ENCODE results near the gene B9D1.
A peak's percentile ranks its signal among the peaks of the same experiment; 100 is the strongest.

B9D1 gene

DNA sequence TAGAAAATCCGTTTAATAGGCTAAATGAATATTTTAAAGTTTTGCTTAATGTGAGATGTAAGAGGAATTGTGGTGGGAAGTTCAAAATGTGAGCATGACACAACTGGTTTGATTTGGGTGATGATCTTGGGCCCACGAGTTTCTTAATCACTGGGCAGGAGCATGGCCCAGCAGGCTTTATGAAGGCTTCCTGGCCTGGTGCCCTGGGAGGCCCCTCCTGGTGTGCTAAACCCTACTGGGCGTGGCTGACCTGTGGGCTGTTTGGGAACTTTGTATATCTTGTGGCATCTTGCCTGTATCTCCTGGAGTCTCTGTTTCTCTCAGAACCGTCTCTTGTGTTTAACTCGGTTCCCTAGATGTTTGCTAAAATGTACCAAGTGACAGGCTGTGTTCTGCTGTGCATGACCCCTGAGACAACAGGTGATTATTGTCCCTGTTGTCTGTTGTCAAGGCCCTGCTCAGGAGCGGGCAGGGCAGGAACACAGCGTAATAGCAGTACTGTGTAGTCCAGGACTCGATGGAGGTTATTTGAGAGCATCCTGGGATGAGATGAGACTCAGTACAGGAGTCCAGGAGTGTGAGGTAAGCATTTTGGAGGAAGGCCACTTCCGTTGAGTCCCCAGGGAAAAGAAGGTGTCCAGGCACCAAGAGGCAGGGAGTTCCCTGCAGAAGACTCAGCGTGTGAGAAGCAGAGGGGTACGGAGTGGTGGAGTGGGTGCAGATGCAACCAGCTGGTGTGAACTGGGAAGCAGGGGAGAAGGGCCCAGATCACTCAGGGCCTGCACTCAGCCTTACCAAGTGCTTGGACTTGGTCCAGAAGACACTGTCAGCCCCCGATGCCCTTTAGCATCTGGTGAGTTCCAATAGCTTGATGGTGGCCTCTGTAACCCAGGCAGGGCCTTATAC is 48.5 kb downstream of the B9D1 start:
- no peak for DNase-seq

DNA sequence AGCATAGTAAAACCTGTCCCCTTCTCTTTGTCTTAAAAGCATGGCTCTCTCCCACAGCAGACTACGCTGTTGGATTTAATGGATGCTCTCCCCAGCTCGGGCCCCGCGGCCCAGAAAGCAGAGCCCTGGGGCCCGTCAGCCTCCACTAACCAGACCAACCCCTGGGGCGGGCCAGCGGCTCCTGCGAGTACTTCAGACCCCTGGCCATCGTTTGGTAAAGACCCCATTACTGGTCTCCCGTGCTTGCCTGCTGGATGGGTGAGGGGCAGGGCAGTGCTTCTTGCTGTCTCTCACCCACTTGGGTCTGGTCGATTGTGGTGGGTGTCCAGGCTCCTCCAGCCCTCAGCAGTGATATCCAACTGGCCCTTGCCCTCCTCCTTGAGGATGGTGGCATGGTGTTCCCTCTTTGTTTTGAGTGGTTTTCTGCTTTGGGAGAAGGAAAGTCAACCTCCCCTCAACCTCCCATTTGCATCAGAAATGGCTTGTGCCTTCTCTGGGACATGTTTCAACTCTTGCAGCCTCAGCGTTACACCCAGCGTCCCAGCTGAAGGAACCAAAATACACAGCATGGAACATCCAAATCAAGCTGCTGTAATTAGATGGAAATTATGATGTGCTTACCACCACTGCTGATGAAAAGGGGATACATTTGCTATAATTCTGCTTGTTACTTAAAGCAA is 49.3 kb downstream of the B9D1 start:
- no peak for DNase-seq

DNA sequence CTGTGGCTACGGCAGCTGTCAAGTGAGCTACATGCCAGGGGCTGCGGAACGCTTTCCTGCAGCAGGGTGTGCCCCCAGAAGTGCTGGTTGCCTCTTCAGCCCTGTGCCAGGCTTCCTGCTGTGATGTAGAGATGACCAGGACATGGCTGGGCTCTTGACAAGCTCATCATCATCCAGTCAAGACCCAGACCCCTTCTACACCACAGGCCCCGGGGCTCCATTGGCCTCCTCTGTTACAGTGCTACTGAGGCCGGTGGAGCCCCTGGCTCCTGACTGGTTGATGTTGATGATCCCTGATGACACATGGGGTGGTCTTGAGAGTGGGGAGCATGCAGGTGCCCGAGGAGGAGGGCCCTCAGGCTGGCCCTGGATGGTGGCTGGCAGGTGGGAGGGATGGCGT is 50.1 kb downstream of the B9D1 start:
- DNase-seq: no peak

DNA sequence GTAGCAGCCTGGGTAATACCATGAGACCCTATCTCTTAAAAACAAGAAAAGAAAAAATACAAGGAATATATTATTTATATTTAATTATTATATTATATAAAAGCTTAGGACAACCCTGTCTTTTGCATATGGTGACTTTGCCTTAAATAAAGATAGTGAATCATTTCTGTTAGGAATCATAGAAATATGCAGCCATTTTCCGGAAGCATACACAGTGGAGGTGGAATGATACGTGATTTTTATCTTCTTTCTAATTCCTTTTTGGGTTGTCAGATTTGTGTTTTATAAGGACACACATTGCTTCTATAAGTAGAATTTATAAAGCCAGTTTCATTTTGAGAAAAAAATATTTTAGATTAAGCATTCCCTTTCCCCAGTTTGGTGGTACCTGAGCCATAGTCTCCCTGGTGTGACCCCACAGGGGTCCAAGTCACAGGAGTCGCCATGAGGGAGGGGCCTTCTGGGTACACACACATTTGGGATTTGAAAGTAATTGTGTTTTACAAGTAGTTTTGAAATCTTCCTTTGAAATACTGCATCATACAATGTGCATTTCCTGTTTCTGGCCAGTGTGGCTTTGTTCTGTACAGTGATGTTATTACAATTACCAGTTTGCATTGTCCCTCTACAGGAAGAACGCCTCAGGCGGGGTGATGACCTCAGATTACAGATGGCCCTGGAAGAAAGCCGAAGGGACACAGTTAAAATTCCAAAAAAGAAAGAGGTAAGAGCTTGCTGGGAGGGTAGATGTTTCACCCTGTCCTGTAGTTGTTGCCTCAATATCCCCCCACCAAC is 50.9 kb downstream of the B9D1 start:
- no peak for DNase-seq

DNA sequence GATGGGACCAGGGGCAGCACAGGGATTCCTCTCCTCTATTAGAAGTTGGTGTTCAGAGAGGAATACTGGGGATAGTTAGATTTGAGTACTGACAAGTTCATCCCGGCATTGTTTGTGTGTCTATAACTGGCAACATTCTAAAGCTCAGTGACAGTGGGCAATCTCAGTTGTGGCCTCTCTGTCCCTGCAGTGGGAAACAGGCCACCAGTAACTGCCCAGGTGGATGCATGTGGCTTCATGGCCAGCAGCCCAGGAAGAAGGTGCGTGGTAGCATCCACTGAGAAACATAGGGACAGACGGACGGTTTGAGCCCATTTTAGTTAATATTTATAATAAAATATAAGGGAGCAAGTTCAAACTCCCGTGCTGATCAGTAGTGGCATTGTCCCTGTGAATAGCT is 51.5 kb downstream of the B9D1 start:
- no peak for DNase-seq

DNA sequence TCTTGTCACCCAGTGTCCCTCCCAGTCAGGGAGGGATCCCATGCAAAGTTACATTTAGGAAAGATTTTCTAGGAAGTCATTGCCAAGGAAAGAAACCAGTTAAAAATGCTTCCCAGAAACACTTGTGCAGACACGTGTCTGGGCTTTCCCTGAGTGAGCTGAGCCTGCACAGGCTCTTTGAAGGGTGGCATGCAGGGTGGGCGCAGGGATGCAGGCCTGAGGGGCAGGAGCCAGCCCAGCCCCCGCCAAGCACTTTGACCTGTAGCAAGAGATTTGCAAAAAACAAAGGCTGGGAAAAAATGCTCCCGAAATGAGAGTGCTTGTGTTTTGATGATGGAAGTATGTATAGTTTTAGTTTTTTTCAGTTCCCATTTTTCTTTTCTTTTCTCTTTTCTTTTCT is 52.4 kb downstream of the B9D1 start:
- no peak for DNase-seq

DNA sequence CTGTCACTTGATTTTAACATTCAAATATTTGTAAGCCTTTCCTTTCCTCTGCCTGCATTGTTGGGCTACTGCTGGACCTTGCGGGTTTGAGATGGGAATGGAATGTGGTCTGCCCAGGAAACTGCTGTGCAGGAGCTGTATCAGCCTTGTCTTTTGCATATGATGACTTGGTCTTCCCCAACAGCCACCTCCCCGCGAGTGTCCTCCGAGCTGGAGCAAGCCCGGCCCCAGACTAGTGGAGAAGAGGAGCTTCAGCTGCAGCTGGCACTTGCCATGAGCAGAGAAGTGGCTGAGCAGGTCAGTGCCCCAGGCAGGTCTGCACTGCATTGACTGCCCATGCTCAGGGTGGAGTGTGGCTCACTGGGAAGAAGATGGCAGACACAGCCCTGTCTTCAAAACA is 52.8 kb downstream of the B9D1 start:
- no peak for DNase-seq

DNA sequence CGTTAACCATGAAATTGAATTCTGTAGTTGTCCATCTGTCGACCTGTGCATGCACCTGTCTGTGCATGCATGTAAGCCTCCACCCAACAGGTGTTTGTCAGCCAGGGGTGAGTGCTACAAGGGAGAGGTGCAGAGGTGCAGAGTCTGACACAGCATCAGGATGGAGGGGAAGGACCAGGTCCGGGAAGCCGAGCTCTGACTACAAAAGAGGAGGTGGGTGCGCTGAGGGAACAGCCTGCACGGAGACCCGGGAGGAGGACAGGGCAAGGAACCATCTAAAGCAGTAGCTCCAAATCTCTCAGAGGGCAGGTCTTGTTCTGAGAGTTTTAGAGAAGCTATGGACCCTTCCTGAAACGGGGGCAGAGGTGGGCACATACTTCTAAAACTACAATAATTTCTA is 54.1 kb downstream of the B9D1 start:
- DNase-seq: no peak

DNA sequence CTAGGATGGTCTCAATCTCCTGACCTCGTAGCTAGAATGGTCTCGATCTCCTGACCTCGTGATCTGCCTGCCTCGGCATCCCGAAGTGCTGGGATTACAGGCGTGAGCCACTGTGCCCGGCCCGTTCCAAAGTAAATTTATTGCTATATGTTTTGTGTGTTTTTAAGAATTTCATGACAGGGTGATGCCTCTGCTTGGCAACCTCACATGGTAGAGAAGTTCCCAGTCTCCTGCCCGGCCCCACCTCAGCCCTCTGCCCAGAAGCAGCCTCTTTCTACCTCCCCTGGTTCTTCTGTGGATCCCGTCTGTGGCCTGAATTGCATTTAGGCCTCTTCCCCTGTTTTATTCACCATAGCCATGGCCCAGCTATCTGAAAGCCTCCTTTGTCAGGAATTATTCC is 55.0 kb downstream of the B9D1 start:
- no peak for DNase-seq

DNA sequence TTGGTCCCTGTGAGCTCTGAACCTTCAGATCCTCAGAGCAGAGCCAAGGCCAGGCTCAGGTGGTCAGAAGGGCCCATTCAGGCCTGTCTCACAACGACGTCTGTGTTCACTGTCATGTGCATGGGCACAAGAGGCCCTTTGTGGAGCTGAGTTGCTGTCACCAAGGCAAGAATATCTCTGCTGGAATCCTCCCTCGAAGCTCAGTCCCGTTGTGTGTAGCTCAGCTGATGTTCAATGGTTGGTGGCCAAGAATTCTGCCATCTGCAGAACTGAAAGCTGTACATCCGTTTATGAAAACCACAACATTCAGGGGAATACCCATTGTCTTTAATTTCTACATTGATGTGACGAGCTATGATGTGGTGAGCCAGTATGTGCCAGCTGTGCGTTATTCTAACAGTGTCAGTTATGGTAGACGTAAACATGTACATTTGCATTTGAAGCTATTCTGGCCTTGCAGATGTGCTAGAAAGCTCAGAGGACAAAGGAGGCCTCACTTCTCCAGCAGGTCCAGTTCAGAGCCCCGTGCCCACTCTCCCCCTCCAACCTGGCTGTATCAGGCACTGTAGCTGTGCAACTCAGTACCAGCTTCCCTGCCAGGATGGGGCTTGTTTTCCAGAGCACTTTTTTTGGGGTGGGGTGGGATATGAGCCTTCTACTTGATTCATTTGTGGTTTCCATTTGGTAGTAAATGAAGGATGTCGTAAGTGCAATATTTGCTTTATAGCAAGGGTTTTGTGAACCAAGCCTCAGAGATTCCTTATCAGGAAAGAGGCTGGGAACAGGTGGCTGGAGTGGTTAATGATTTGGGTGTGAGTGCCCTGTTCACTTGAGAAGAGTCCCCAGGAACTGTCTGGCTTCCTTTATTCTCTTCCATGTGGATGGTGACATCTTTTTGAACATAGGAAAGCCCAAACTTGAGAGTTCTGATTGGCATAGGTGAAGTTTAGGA is 56.1 kb downstream of the B9D1 start:
- DNase-seq: peak; percentile 62

DNA sequence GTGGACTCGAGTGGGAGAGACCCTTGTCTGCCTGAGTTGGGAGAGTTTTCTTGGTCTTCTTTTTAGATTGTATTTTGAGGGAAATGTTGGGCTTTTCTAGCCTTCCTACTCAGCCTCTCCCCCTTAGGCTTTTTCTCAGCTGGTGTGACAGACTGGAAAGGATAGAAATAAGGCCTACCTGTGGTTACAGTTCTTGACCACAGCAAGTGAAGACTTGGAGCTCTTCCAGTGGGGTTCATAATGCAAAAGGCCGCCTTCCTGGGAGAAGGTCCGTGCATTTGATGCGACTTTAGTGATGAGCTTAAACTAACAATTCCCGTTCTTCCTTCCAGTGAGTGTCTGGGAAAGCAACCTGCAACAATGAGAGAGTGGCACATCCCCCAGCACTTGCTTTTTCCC is 56.8 kb downstream of the B9D1 start:
- no peak for DNase-seq

DNA sequence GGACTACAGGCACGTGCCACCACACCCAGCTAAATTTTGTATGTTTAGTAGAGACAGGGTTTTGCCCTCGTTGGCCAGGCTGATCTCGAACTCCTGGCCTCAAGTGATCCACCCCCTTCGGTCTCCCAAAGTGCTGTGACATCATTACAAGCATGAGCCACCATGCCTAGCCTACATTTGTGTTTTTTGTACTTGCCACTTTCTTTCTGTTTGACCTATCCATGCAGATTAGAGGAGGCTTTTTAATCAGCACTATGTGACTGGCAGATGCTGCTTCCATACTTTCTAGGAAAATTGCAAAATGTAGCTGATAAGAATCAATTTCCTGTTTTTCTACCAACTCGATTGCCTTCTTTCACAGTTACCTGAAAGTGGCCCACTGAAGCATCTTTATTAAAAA is 57.3 kb downstream of the B9D1 start:
- DNase-seq: no peak

DNA sequence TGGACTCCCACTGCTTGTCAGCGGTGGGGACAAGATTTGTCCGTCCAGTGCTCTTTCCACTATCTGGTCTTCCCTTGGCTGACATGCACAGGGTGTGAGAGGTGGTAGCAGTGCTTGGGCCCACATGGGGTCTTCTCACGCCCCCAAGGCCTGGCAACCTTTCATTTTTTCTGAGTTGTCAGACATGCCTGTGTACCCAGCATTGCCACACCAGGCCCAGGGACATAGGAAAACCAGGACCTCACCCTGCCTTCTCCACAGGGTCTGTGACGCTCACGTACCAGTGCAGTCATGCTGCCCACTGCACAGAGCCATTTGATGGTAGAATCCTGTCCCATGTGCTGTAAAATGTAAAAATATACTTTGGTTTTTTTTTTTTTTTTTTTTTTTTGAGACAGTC is 57.8 kb downstream of the B9D1 start:
- no peak for DNase-seq

DNA sequence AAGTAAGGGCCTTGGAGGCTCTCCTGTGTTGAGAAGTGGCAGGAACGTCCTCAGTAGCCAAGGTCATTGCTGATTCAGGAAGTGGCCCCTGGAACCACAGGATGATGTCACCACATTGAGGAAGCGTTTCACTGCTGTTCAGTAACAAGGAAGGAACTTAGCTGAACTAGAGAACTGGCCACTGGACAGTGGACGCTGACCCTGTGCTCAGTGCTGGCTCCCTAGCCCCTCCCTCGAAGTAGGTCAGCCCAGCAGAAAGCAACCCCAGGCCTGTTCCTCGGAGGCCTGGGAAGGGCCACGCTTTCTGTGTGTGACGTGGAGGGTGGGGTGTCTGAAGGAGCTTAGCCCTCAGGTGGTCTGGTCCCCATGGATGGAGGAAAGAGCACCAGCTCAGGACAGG is 58.3 kb downstream of the B9D1 start:
- DNase-seq: peak; percentile 68

DNA sequence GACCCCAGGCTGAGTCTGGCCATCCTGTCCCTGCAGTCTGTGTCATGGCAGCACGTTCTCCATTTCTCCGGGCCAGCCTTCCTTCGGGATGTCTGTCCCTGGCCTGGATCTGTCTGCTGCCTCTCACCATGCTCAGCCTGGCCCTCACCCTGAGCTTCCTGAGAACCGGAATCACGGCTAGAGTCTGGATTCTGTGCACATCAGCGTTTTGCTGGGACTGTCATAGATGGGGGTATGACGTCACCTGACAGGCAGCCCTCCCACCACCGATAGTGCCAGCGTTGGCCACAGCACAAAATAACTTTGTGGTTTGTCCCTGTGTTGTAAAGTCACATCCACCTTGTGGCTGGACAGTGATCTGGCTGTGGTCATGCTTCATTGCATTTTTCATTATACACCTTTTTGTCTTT is 59.2 kb downstream of the B9D1 start:
- DNase-seq: no peak

DNA sequence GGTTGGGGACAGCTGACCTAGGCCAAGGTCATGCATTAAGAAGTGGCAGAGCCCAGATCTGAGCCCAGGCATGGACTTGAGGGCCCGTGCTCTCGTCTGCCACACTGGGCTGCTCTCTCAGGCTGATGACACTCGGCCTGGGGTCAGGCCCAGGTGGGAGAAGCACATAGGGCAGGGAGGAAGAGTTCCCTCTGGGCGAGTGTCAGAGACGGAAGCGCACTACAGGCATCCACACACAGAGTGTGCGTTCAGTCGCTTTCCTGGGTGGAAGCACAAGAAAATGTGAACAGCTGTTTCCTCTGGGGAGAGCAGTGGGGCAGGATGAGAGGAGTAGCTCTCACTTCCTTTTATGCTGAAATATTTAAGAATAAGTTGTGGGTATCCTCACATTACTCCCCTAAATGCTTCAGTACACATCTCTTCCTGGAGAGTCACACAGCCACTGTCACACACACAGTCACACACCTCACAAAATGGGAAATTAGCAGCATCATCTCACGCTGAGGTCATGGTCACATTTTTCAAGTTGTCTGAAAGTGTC is 59.7 kb downstream of the B9D1 start:
- DNase-seq: peak; percentile 29

DNA sequence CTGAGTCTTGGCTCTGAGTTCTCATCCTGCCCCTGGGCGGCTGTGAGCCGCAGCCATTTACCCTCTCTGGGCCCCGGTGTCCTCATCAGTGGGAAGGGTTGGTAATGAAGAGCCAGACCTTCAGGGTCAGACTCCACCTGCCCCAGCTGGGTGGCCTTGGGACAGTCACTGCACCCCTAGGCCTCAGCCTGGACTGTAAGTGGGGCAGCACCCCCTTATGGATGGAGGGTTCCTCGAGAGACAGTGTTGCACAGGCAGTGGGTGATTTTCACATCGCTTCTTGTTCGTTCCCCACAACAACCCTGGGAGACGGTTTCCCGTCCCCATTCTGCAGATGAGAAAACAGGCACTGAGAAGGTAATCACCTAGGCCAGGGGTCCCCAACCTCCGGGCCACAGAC is 60.5 kb downstream of the B9D1 start:
- DNase-seq: no peak

DNA sequence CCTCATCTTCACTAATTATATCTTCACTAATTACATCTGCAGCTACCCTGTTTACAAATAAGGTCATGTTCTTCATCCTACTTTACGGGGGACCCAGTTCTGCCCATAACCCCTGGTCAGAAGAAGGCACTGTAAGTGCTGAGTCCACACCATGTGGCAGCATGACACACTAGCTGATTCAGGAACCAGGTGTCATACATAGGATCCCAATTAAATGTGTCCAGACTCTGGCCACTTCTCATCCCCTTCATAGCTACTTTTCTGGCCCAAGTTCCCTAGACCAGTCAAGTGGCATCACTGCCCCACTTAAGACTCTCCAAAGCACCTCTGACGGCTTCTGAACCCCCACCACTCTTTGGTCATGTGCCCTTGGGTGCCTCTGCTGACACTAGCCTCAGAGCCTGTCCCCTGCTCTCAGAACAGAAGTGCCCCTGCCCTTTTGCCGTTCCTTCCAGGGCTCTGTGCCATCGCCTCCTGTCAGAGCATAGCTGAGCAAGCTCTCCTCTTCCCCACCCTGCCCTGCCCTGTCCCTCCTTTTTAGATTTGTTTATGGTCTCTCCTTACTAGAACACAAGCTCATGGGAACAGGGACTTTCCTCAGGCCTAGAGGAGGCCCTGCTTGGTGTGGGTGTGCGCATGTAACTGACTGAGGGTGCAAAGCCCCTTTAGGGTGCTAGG is 61.1 kb downstream of the B9D1 start:
- no peak for DNase-seq

DNA sequence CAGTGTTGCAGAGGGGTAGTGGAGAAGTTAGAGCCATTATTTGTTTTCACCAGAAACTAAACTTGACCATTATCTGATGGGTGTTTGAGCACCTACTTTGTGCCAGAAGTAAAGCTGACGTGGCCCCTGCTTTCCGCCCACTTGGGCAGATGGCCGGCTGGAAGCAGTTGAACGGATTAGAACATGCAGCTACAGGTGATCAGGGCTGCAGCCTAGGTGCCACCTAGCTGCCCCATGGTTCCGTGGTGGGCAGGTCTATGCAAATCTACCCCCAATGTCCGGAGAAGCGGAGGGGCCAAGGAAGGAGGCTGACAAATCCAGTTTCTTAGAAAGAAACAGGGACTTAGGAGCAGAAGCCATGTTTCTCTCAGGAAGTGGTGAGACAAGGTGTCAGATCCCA is 62.7 kb downstream of the B9D1 start:
- no peak for DNase-seq

DNA sequence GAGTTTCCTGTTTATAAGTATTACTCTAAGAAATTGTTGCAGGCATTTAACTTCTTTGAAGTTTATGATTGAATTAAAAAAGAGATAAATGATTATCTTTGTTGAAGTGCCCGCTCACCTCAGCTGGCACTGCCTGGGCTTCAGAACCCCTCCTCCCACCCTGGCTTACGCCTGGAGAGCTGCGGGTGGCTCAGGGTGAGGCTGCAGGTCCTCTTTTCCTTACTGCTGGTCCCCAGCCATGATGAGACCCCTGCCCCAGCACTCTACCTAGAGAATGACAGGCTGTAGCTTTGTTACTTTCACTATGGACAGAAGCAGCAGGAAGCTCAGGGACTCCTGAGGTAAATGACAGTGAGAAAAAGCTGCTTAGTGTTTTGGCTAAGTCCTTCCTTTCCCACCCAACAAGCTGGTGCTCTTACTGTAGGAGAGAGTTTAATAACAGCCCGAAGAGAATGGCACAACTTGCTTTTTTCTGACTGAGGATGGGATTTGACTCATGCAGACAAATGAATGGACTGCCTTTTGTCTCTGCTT is 63.2 kb downstream of the B9D1 start:
- no peak for DNase-seq

DNA sequence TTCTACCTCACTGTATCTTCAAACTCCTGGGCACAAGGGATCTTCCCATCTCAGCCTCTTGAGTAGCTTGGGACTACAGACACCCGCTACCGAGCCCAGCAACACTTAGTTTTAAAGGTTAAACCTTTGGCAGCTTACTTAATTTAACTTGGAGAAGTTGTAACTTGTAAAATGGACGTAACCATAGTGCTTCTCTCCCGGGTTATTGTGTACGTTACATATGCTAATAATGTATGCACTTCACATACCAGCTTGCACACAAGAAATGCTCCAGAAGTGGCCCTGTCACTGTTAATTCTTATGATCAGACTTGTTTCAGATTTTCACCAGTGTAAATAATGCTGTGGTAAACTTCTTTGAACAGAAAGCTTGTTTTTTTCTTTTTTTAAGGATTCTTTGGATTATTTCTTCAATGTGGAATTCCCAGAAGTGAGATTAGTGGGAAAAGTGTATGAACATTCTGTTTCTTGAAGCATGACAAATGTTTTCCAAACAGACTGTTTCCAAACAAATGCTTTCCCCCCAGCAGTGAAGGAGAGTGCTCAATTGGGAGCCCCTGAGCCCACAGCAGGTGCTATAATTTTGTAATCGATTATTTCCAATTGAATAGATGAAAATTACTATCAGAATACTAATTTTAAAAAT is 63.8 kb downstream of the B9D1 start:
- no peak for DNase-seq
